Activated CD4-positive, alpha-beta T cell treated with anti-CD3 and anti-CD28 coated beads, Interleukin-2, amount 50 U/mL, for 24 hours (primary cell): ENCODE measurements around the gene OR1M1.
A peak's percentile ranks its signal among the peaks of the same experiment; 100 is the strongest.

Experiments
- DNase-seq, 2 donors: peaks; one replicate each; pipeline ENCODE4 v3.0.0-alpha.2; 2020; ENCODE audit warnings: low read depth in 1 of 2, low spot score in 1 of 2

The OR1M1 gene

GRCh38 chr19:9075064-9075949, 11.6 kb upstream of the OR1M1 start:
- no peak for DNase-seq

GRCh38 chr19:9076901-9077300, 10.0 kb upstream of the OR1M1 start:
- no peak for DNase-seq

- DNase-seq, result no peak
Observed at GRCh38 chr19:9078651-9079050, 8.2 kb upstream of the OR1M1 start.

GRCh38 chr19:9107375-9107774, 20.5 kb downstream of the OR1M1 start, which contains the start of gene OR7G2:
TSS of gene OR7G2 (minus strand) at chr19:9107475. CDS start at chr19:9103243, 4,232 bp downstream.
- no peak for DNase-seq

- DNase-seq, result no peak
Observed at GRCh38 chr19:9109959-9110358, 23.1 kb downstream of the OR1M1 start.

- DNase-seq, result no peak
Observed at GRCh38 chr19:9115307-9115813, 28.5 kb downstream of the OR1M1 start, which contains the start of gene OR7G1. TSS of gene OR7G1 (minus strand) at chr19:9115763. CDS start at chr19:9115763, 0 bp downstream.

GRCh38 chr19:9116547-9116946, 29.7 kb downstream of the OR1M1 start:
- no peak for DNase-seq

- no peak for DNase-seq
Observed at GRCh38 chr19:9126900-9127405, 40.1 kb downstream of the OR1M1 start, which contains the start of gene OR7G3. TSS of gene OR7G3 (minus strand) at chr19:9126950. CDS start at chr19:9126950, 0 bp downstream.

GRCh38 chr19:9128171-9128570, 41.3 kb downstream of the OR1M1 start:
- DNase-seq, result no peak

- no peak for DNase-seq
Observed at GRCh38 chr19:9130965-9131364, 44.1 kb downstream of the OR1M1 start.

GRCh38 chr19:9132422-9132821, 45.6 kb downstream of the OR1M1 start:
- no peak for DNase-seq

GRCh38 chr19:9139609-9140158, 52.8 kb downstream of the OR1M1 start:
- DNase-seq, result no peak

- peak; percentile 74 to 90 for DNase-seq
Observed at GRCh38 chr19:9140159-9140874, 53.5 kb downstream of the OR1M1 start, which contains the start of gene ZNF317. TSS of gene ZNF317 (plus strand) at chr19:9140397. CDS start at chr19:9156017, 15,620 bp downstream.

- DNase-seq, result no peak
Observed at GRCh38 chr19:9144920-9145319, 58.1 kb downstream of the OR1M1 start.
